ENCODE results near the gene PROM1.

GRCh38 chr4:16067515-16067914 is 16.3 kb downstream of the PROM1 start:
- no peak for TF ChIP-seq CTCF (IDR thresholded peaks at IDR 0.05; ENCODE audit: poor library complexity)
- TF ChIP-seq EZH2 (IDR thresholded peaks at IDR 0.05; ENCODE audit: borderline replicate concordance): no peak
